ENCODE measurements around the gene ALDH1L1. TPM values are rescaled to one million over a fixed set of nuclear protein-coding genes. Genes with fewer than 3 reads are reported as not detected.

ALDH1L1 gene
- total and polyA plus RNA-seq, 2 of the 8 experiments (the other 6 are each of a cell fraction or from before 2014, with no cell fraction given), result 0.98 to 1.6 TPM

DNA sequence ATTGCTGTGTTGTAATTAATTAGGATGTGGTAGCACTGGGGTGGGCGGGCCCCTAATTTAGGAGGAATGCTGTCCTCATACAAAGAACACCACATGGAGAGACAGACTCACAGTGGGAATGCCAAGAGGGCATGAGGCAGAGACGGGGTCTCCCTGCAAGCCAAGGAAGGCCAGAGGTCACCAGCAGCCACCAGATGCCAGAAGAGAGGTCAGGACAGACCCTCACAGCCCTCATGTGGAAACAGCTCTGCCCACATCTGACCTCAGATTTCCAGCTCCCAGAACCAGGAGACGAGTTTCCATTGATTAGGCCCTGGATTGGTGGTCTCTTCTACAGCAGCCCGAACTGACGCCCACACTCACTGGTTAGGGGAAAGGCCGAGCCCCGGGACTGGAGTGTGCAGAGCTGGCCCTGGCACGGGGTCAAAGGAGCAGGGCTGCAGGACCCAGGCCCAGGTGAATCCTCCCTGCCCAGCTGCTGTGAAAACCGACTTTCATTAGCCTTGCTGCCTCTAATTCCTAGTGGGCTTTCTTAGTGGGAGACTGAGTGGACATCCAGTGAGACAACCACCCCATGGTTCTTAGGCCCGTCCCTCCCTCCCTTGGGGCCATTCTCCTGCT, 53.5 kb downstream of the ALDH1L1 start:
- H2BK5ac ChIP-seq (ENCODE audit: low read depth, low read length), result no peak overlapping the region
- no peaks in the 10 kb centered on the region for H3K36me3 ChIP-seq (ENCODE audit: control insufficient read depth in 2 of 4, insufficient read depth in 4 of 4, low read length in 3 of 4)
- no peak overlapping the region for H3K18ac ChIP-seq (ENCODE audit: extremely low read depth, low read length)
- DNase-seq (ENCODE audit: low read depth in 1 of 2, low spot score in 2 of 2) (peak in 1 of 2 experiments; percentile 37), FAIRE-seq (no peak)
- H4K91ac ChIP-seq (replicated peaks; ENCODE audit: insufficient read length, low read length), result no peak overlapping the region
- no peak overlapping the region for H2BK120ac ChIP-seq (replicated peaks; ENCODE audit: low read depth, low read length)
- H3K79me1 ChIP-seq (ENCODE audit: low read depth, low read length), result no peaks in the 10 kb centered on the region
- no peaks in the 10 kb centered on the region for H3K23me2 ChIP-seq (ENCODE audit: low read depth, low read length)
- H3K4me1 ChIP-seq (replicated peaks in 1 of 4; ENCODE audit: control insufficient read depth in 3 of 4, insufficient read depth in 4 of 4, low read length in 3 of 4), result peaks cover 0 to 11% (median 6%) of the 10 kb centered on the region in 4 experiments; a peak in 5 of 7 replicates
- H2AK5ac ChIP-seq (ENCODE audit: low read depth, low read length), result no peak overlapping the region
- no peak overlapping the region; the same call in 1 of the 2 replicates for H2BK12ac ChIP-seq (ENCODE audit: low read depth, low read length)
- no peak overlapping the region for H3K56ac ChIP-seq (replicated peaks; ENCODE audit: insufficient read length, low read depth, low read length)
- no peak overlapping the region for H3K9ac ChIP-seq (replicated peaks in 1 of 4; ENCODE audit: extremely low read depth in 1 of 4, low read depth in 3 of 4, low read length in 3 of 4)
- H3K23ac ChIP-seq (ENCODE audit: insufficient read length), result no peak overlapping the region
- ChIA-PET CTCF (ENCODE audit: partially characterized antibody) (interaction anchor here (0.6 to 4.5 kb wide), 5 partner anchors 7 to 86 kb away, joined by 3 to 30 read pairs (median 4); no protein-coding TSS in a partner anchor), POLR2A (ENCODE audit: partially characterized antibody) (no interaction called here)
- H3K27me3 ChIP-seq (replicated peaks in 1 of 4; ENCODE audit: control insufficient read depth in 3 of 4, extremely low read depth in 1 of 4, insufficient read depth in 3 of 4, low read length in 3 of 4), result no peaks in the 10 kb centered on the region; a peak in 1 of 7 replicates
- no peak overlapping the region for H2BK15ac ChIP-seq (ENCODE audit: low read length)
- no peak overlapping the region; the same call in 1 of the 2 replicates for H2AFZ ChIP-seq (ENCODE audit: low read length)
- no peaks in the 10 kb centered on the region for H4K20me1 ChIP-seq (replicated peaks in 1 of 2; ENCODE audit: control insufficient read depth in 1 of 2, insufficient read depth in 2 of 2, low read length in 2 of 2)
- H2BK20ac ChIP-seq (ENCODE audit: low read length), result 0 out of 2 replicates have a peak overlapping the region, but pooled peaks have one; percentile 61
- H3K4ac ChIP-seq (replicated peaks; ENCODE audit: insufficient read length, low read depth, low read length), result no peak overlapping the region
- H3K14ac ChIP-seq (ENCODE audit: insufficient read length), result no peak overlapping the region
- H4K8ac ChIP-seq (ENCODE audit: extremely low read depth, insufficient read depth, low read length), result no peak overlapping the region; the same call in 1 of the 2 replicates
- WGBS, 2 experiments (ENCODE audit: extremely low coverage in 1 of 2, insufficient coverage in 1 of 2, insufficient read length in 1 of 2, insufficient replicate concordance in 2 of 2, low coverage in 1 of 2, low lambda C conversion rate in 2 of 2, missing lambda C conversion rate in 1 of 2), result 79% methylated on average over 9 of the region's 10 CpGs; no CpG with 5 or more reads in 1 of the 2 experiments
- H3K9me3 ChIP-seq (ENCODE audit: insufficient read depth in 2 of 2, low read depth in 1 of 2, low read length in 1 of 2), result no peaks in the 10 kb centered on the region
- H3K27ac ChIP-seq (ENCODE audit: low read depth, low read length), result no peak overlapping the region
- no peaks in the 10 kb centered on the region for H3K79me2 ChIP-seq (ENCODE audit: control insufficient read depth in 1 of 2, insufficient read depth in 2 of 2, low read length in 2 of 2)
- H4K5ac ChIP-seq (ENCODE audit: insufficient read length, low read depth, low read length), result no peak overlapping the region
- no peak for TF ChIP-seq KDM4A (IDR thresholded peaks at IDR 0.05; ENCODE audit: low read depth, low read length, severe bottlenecking)
- no peak for TF ChIP-seq KDM1A (IDR thresholded peaks at IDR 0.05; ENCODE audit: borderline replicate concordance, low read length)
- TF ChIP-seq NRF1 (IDR thresholded peaks at IDR 0.05; ENCODE audit: low read depth, low read length), result no peak
- no peak for TF ChIP-seq GTF2F1 (IDR thresholded peaks at IDR 0.05; ENCODE audit: borderline replicate concordance, low read depth, low read length)
- TF ChIP-seq TCF12 (IDR thresholded peaks at IDR 0.05; ENCODE audit: low read depth, low read length), result no peak
- TF ChIP-seq SP2 (IDR thresholded peaks at IDR 0.05; ENCODE audit: low read length), result no peak
- TF ChIP-seq POLR2AphosphoS5 (IDR thresholded peaks at IDR 0.05; ENCODE audit: low read depth, low read length), result no peak
- no peak for TF ChIP-seq CEBPB (IDR thresholded peaks at IDR 0.05; ENCODE audit: low read depth, low read length)
- no peak for TF ChIP-seq JUND (IDR thresholded peaks at IDR 0.05; ENCODE audit: low read length)
- no peak for TF ChIP-seq HDAC6 (IDR thresholded peaks at IDR 0.05; ENCODE audit: low read depth, low read length)
- TF ChIP-seq, protein P1, sequence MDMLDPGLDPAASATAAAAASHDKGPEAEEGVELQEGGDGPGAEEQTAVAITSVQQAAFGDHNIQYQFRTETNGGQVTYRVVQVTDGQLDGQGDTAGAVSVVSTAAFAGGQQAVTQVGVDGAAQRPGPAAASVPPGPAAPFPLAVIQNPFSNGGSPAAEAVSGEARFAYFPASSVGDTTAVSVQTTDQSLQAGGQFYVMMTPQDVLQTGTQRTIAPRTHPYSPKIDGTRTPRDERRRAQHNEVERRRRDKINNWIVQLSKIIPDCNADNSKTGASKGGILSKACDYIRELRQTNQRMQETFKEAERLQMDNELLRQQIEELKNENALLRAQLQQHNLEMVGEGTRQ (IDR thresholded peaks at IDR 0.05; ENCODE audit: low read length), result no peak
- no peak for TF ChIP-seq NANOG (IDR thresholded peaks at IDR 0.05; ENCODE audit: insufficient read depth, low read depth, low read length, poor library complexity, severe bottlenecking)
- TF ChIP-seq CHD1 (IDR thresholded peaks at IDR 0.05; ENCODE audit: low read depth, low read length), result no peak
- no peak overlapping the region for H3K4me3 ChIP-seq (ENCODE audit: extremely low read depth in 1 of 4, insufficient read depth in 2 of 4, low read depth in 3 of 4, low read length in 4 of 4)
- H3K4me2 ChIP-seq (ENCODE audit: insufficient read depth in 1 of 2, low read depth in 2 of 2, low read length in 2 of 2), result no peak overlapping the region; a peak in 1 of 4 replicates
